COLO668 (cell line): ENCODE results near the gene TNXB.
"Not testable (repeated sequence)": the region's sequence is repeated elsewhere in the genome, so short reads cannot be mapped to it uniquely, and the experiment has no call there.

ENCODE experiments used
- DNase-seq: peaks from one replicate; lab custom pipeline; 2025; ENCODE audit not compliant: unreplicated experiment; lab: John Stamatoyannopoulos, UW

TNXB gene

DNA sequence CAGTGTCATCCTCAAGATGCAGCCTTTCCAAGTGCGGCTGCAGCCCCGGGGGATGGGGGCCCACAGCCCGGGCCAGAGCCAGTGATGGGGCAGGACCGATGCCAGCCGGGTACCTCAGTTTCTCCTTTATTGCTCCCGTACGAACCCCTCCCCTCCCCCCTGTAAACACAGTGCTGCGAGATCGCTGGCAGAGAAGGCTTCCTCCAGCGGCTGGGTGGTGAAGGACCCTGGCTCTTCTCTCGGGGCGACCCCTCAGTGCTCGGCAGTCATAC, 68.2 kb downstream of the TNXB start:
- not testable (repeated sequence) for DNase-seq

GRCh38 chr6:32040299-32041049, 68.7 kb downstream of the TNXB start:
- DNase-seq, result not testable (repeated sequence)

DNA sequence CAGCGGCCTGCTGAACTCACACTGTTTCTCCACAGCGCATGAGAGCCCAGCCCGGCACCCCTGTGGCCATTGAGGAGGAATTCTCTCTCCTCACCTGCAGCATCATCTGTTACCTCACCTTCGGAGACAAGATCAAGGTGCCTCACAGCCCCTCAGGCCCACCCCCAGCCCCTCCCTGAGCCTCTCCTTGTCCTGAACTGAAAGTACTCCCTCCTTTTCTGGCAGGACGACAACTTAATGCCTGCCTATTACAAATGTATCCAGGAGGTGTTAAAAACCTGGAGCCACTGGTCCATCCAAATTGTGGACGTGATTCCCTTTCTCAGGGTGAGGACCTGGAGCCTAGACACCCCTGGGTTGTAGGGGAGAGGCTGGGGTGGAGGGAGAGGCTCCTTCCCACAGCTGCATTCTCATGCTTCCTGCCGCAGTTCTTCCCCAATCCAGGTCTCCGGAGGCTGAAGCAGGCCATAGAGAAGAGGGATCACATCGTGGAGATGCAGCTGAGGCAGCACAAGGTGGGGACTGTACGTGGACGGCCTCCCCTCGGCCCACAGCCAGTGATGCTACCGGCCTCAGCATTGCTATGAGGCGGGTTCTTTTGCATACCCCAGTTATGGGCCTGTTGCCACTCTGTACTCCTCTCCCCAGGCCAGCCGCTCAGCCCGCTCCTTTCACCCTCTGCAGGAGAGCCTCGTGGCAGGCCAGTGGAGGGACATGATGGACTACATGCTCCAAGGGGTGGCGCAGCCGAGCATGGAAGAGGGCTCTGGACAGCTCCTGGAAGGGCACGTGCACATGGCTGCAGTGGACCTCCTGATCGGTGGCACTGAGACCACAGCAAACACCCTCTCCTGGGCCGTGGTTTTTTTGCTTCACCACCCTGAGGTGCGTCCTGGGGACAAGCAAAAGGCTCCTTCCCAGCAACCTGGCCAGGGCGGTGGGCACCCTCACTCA, 69.5 kb downstream of the TNXB start:
- DNase-seq, result not testable (repeated sequence)

DNA sequence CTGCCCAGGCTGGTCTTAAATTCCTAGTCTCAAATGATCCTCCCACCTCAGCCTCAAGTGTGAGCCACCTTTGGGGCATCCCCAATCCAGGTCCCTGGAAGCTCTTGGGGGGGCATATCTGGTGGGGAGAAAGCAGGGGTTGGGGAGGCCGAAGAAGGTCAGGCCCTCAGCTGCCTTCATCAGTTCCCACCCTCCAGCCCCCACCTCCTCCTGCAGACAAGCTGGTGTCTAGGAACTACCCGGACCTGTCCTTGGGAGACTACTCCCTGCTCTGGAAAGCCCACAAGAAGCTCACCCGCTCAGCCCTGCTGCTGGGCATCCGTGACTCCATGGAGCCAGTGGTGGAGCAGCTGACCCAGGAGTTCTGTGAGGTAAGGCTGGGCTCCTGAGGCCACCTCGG, 70.3 kb downstream of the TNXB start:
- DNase-seq, result not testable (repeated sequence)

GRCh38 chr6:32037598-32038524, 71.3 kb downstream of the TNXB start, which contains the start of gene CYP21A2:
Gene CYP21A2 (plus strand): TSS chr6:32038415. CDS start chr6:32038423, 8 bp downstream.
- DNase-seq, result not testable (repeated sequence)

DNA sequence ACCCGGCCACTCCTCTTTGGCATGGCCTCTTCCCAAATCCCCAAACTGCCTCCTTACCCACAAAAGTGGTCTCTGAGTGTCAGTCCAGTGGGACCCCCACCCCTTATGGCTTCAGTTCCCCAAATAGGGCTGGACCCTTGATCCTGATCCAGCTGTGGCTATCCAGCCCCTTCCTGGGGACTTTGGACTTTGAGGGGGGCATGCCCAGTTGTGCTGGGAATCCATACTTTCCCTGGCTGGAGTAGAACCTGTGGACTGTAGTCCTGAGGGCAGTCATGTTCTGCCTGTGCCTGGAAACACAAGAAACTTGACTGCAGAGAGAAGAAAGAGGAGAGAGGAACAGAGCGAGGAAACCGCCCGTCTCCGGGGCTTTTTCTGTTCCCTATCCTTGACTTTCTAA, 72.0 kb downstream of the TNXB start:
- DNase-seq, result not testable (repeated sequence)

- DNase-seq, result not testable (repeated sequence)
Measured at GRCh38 chr6:32035283-32036013, 73.7 kb downstream of the TNXB start.

DNA sequence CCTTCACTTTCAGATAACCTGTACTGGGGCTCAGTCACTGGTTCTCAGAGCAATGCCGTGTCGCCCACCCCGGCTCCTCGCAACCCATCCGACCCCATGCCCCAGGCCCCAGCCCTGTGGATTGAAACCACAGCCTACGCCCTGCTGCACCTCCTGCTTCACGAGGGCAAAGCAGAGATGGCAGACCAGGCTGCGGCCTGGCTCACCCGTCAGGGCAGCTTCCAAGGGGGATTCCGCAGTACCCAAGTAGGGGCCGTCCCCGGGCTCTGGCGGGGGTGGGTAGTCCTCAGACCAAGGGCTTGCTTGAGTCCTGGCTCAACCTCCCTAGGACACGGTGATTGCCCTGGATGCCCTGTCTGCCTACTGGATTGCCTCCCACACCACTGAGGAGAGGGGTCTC, 79.6 kb downstream of the TNXB start:
- DNase-seq, result not testable (repeated sequence)

DNA sequence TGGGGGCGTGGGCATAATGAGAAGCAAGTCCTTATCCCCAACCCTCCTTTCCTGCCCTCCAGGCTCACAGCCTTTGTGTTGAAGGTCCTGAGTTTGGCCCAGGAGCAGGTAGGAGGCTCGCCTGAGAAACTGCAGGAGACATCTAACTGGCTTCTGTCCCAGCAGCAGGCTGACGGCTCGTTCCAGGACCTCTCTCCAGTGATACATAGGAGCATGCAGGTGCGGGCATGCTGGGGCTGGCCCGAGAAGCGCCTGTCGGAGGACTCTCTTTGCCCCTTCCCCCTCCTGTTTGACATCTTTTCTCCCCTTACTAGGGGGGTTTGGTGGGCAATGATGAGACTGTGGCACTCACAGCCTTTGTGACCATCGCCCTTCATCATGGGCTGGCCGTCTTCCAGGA, 80.5 kb downstream of the TNXB start:
- not testable (repeated sequence) for DNase-seq

DNA sequence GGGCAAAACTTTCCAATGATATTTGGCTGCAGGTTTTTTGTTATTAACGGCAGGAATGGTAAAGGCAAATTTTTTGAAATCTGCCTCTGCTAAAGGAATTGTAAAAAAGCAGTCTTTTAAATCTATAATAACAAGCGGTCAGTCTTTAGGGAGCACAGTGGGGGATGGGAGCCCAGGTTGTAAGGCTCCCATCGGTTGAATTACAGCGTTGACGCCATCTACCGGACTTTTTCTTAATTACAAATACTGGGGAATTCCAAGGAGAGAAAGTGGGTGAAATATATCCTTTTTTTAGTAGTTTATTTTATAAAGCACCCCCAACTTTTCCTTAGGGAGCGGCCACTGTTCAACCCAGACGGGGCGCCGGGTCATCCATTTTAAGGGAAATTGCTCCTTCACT, 87.0 kb downstream of the TNXB start:
- not testable (repeated sequence) for DNase-seq

DNA sequence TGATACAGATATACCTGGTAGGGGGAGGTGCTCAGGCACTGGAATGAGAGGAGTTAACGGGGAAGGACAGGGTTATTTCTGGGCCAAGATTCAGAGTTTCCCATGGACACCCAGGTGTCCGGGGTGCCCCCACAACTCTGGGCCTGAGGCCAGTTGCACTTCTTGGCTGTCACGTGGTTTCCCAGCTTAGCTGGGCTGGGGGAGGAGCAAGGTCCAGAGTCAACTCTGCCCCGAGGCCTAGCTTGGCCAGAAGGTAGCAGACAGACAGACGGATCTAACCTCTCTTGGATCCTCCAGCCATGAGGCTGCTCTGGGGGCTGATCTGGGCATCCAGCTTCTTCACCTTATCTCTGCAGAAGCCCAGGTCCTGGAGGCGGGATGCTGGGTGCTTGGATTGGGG, 94.6 kb downstream of the TNXB start, which contains the start of gene C4B:
Gene C4B, plus strand, starts transcription at position 249 of the 400 bp plus-strand sequence. Its CDS starts 51 bp downstream, at position 300.
- DNase-seq, result not testable (repeated sequence)

GRCh38 chr6:32013738-32014137, 95.4 kb downstream of the TNXB start:
- not testable (repeated sequence) for DNase-seq

GRCh38 chr6:32012941-32013617, 96.1 kb downstream of the TNXB start:
- not testable (repeated sequence) for DNase-seq

DNA sequence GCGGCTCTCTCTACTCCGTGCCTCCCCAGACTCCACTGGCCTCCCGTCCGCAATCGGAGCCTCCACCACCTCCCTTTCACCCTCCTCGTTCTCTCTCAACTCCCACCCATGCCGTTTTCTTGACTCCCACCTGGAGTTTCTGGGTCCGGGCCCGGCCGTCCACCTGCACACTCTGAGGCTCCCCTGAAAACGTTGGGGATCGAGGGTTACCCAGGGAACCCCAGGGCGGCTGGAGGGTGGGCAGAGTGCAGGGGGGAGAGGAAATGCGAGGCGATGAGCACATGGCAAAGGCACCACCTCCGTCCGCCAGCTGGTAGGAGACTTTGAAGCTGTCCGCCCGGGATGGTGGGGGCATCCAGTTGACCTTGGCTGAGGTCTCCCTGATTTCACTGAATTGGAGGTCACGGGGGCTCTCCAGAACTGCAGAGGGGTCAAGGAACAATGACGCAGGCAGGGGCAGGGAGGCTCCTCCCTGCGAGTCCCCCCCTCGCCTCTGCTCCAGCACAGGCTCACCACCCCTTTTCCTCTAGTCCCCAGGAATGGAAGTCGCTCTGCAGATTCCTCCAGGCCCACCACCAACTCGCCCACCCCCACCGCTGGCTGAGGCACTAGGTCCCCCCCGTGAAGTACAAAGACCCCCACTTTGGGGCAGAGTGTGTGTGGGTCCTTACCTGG, 98.1 kb downstream of the TNXB start:
- DNase-seq, result not testable (repeated sequence)

DNA sequence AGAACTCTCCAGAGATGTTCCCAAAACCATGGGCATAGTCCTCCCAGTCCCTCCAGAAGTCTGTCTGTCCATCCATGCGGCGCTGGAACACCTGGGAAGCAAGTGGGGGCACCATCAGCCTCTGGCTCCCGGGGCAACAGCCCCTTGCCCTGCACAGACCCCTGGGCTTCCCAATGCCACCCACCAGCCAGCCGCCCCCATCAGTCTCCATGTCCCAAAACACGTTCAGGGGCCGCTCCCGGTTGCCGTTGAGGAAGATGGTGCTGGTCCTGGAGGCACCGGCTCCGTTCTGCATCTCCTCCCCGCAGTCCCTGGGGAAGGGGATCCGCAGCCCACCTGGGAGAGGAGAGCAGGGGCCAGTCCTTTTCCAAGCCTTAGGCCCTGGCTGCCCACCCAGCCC, 99.6 kb downstream of the TNXB start:
- not testable (repeated sequence) for DNase-seq

DNA sequence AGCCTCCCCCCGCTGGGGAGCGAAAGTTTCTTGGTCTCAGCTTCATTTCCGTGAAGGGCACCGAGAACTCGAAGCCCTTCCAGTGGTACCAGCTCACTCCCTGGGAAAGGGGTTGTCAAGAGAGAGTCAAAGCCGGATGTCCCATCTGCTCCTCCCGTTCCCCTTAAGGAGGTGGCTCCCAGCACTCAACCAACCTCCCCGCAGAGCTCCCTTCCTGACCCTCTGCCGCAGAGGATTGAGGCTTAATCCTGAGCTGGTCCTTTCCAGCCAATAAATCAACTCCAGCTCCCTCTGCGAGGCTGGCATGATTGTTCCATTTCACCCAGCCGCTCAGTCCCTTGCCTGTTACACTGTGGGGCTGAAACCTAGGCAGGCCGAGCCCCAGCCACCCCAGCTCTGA, 100.5 kb downstream of the TNXB start:
- DNase-seq, result not testable (repeated sequence)

GRCh38 chr6:32008037-32008436, 101.1 kb downstream of the TNXB start:
- not testable (repeated sequence) for DNase-seq

GRCh38 chr6:32007086-32007485, 102.1 kb downstream of the TNXB start:
- not testable (repeated sequence) for DNase-seq

DNA sequence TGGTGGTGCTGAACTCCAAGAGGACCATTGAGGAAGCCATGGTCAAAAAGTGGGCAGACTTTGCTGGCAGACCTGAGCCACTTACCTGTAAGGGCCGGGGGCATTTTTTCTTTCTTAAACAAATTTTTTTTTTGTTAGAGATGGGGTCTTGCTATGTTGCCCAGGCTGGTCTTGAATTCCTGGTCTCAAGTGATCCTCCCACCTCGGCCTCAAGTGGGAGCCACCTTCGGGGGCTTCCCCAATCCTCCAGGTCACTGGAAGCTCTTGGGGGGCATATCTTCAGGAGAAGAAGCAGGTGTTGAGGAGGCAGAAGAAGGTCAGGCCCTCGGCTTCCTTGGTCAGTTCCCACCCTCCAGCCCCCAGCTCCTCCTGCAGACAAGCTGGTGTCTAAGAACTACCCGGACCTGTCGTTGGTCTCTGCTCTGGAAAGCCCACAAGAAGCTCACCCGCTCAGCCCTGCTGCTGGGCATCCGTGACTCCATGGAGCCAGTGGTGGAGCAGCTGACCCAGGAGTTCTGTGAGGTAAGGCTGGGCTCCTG, 103.1 kb downstream of the TNXB start:
- DNase-seq, result not testable (repeated sequence)
